IgD-negative memory B cell (primary cell): ENCODE data around the gene PCBP1. TPM values are rescaled to one million over a fixed set of nuclear protein-coding genes. Genes with fewer than 3 reads are reported as not detected.
"Not testable (repeated sequence)": the region's sequence is repeated elsewhere in the genome, so short reads cannot be mapped to it uniquely, and the experiment has no call there.

Experiments used
- H3K27ac Mint-ChIP-seq, 3 donors: one replicate each; pipeline ENCODE4 v1.8.0; 2020 to 2022; ENCODE audit warnings: mild to moderate bottlenecking in 3 of 3, mixed read lengths in 3 of 3, moderate library complexity in 1 of 3
- H3K27me3 Mint-ChIP-seq: one replicate; pipeline ENCODE4 v1.8.0; 2021; ENCODE audit warnings: mixed read lengths
- H3K36me3 Mint-ChIP-seq: one replicate; pipeline ENCODE4 v1.8.0; 2020; ENCODE audit warnings: mild to moderate bottlenecking, mixed read lengths
- H3K4me1 Mint-ChIP-seq, 3 donors: one replicate each; pipeline ENCODE4 v1.8.0; 2020 to 2022; ENCODE audit warnings: mixed read lengths in 3 of 3, mild to moderate bottlenecking in 1 of 3
- H3K4me3 Mint-ChIP-seq, 4 donors: one replicate each; pipeline ENCODE4 v1.8.0; 2020 to 2022; ENCODE audit warnings: mild to moderate bottlenecking in 4 of 4, mixed read lengths in 4 of 4, moderate library complexity in 3 of 4
- H3K9me3 Mint-ChIP-seq, 3 donors: one replicate each; pipeline ENCODE4 v1.8.0; 2020 to 2021; ENCODE audit warnings: mixed read lengths in 3 of 3, mild to moderate bottlenecking in 1 of 3
- polyA plus RNA-seq: library from polyadenylated mRNA; unstranded; fragments of 300-500 nt; fragmentation: Illumina TruSeq; gene quantifications from one replicate; pipeline ENCODE4 v1.2.3, GENCODE V29; 2021

PCBP1 gene
- polyA plus RNA-seq, 1 donor from 2014 or later, result 123 TPM

DNA sequence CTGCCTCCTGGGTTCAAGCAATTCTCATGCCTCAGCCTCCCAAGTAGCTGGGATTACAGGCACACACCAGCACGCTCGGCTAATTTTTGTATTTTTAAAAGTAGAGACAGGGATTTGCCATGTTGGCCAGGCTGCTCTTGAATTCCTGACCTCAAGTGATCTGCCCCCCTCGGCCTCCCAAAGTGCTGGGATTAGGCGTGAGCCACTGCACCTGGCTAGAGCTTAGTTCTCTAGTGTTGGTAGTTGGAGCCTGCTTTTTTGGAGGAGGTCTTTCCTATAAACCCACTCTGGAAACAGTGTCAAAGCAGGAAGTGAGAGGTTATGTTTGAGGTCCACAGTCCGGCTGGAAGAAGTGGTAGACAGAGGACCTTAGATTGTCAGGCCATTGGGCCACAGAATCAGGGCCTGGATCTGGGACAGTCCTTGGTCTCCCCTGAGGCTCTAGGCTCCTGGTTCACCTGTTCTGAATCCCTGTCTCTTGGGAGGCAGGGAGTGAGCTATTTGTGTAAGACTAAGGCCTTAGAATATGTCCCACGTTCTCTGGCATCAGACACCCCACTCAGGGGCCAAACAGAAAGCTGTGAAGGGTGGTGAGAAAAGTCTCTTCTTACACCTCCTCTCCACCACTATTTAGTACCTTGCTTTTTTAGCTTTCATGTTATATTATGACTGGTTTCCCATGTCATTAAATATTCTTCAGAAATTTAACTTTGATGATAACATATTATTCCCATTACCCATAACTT, 34.5 kb downstream of the PCBP1 start:
- H3K27ac Mint-ChIP-seq, result peak overlapping the region; percentile 90 to 99 (median 96)
- no peaks in the 10 kb centered on the region for H3K9me3 Mint-ChIP-seq
- H3K4me1 Mint-ChIP-seq, result peaks cover 50 to 56% (median 53%) of the 10 kb centered on the region in 3 donors
- no peaks in the 10 kb centered on the region for H3K36me3 Mint-ChIP-seq
- no peaks in the 10 kb centered on the region for H3K27me3 Mint-ChIP-seq
- H3K4me3 Mint-ChIP-seq, result peak overlapping the region in 3 of 4 donors; percentile 15 to 96 (median 90)

DNA sequence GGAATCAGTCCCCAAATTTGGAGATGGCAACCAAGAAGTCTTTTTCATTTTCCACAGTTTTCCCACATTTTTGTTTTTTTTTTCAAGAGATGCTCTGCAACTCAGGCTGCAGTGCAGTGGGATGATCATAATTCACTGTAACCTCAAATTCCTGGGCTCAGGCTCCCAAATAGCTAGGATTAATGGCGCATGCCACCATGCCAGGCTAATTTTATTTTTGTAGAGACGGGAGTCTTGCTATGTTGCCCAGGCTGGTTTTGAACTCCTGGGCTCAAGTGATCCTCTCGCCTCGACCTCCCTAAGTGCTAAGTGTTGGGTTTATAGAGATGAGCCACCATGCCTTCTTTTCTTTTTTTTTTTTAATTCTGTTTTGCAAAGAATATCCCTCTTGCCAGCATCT, 35.2 kb downstream of the PCBP1 start:
- H3K36me3 Mint-ChIP-seq, result no peaks in the 10 kb centered on the region
- peak overlapping the region; percentile 15 to 96 (median 58) for H3K4me3 Mint-ChIP-seq
- H3K9me3 Mint-ChIP-seq, result no peaks in the 10 kb centered on the region
- H3K27ac Mint-ChIP-seq, result peak overlapping the region; percentile 90 to 100 (median 99)
- H3K4me1 Mint-ChIP-seq, result peaks cover 47 to 53% (median 50%) of the 10 kb centered on the region in 3 donors
- no peaks in the 10 kb centered on the region for H3K27me3 Mint-ChIP-seq

- H3K4me1 Mint-ChIP-seq, result peaks cover 50 to 56% (median 52%) of the 10 kb centered on the region in 3 donors
- no peaks in the 10 kb centered on the region for H3K9me3 Mint-ChIP-seq
- peak overlapping the region; percentile 99 to 100 (median 100) for H3K27ac Mint-ChIP-seq
Measured at GRCh38 chr2:70123051-70123828, 36.0 kb downstream of the PCBP1 start.

DNA sequence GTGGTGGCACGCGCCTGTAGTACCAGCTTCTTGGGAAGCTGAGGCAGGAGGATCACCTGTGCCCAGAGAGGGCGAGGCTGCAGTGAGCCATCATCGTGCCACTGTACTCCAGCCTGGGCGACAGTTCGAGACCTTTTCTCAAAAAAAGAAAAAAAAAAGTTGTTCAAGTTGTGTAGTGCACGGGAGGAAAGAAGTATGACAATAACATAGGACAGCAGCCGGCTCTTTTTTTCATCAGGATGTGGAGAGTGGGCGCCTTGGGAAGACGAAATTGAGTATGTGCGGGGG, 36.5 kb downstream of the PCBP1 start:
- Mint-ChIP-seq H3K9me3 (no peaks in the 10 kb centered on the region), H3K27ac (peak overlapping the region; percentile 99 to 100 (median 100)), H3K4me3 (peak overlapping the region; percentile 94 to 99 (median 96)), H3K27me3 (no peaks in the 10 kb centered on the region), H3K36me3 (no peaks in the 10 kb centered on the region), H3K4me1 (peaks cover 49 to 56% (median 53%) of the 10 kb centered on the region in 3 donors)

More at GRCh38 chr2:70123051-70123828, 36.0 kb downstream of the PCBP1 start:
- Mint-ChIP-seq H3K36me3 (no peaks in the 10 kb centered on the region), H3K27me3 (no peaks in the 10 kb centered on the region), H3K4me3 (peak overlapping the region; percentile 94 to 99 (median 96))

DNA sequence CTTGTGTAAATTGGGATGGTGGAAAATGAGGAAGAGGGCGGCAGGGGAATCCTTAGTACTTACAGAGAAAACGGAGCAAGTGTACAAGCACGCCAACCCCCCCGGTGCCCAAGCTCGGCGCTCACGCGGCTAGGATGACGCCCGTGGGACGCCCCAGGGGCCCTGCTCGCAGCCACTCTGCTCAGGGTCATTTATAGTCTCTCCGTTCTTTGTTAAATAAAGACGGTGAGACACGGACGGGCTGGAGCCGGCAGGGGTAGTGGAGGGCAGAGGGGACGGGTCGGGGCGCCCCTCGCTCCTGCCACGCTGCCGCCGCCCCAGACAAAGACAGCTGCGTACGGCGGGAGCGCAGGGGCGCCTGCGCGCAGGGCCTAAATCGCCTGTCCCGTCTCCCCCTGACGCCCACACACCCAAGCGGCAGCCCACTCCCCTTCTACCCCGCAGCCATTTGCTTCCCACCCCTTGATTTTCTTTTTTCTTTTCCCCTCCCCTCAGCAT, 37.8 kb downstream of the PCBP1 start:
- Mint-ChIP-seq H3K27ac (peak overlapping the region; percentile 99 to 100 (median 100)), H3K4me1 (peaks cover 41 to 51% (median 44%) of the 10 kb centered on the region in 3 donors), H3K4me3 (peak overlapping the region; percentile 94 to 99 (median 96)), H3K27me3 (no peaks in the 10 kb centered on the region), H3K9me3 (no peaks in the 10 kb centered on the region), H3K36me3 (no peaks in the 10 kb centered on the region)

DNA sequence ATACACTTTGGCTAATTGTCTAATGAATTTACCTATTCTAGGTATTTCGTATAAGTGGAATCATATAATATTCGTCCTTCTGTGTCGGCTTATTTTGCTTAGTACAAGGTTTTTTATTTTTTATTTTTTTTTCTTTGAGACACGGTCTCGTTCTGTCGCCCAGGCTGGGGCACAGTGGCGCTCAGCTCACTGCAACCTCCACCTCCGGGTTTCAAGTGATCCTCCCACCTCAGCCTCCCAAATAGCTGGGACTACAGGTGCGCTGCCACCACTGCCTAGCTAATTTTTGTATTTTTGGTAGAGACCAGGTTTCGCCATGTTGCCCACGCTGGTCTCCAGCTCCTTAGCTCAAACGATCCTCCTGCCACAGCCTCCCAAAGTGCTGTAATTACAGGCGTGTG, 38.2 kb downstream of the PCBP1 start:
- Mint-ChIP-seq H3K27ac (peak overlapping the region; percentile 99 to 100 (median 100)), H3K36me3 (no peaks in the 10 kb centered on the region), H3K27me3 (no peaks in the 10 kb centered on the region), H3K4me3 (peak overlapping the region; percentile 94 to 99 (median 96)), H3K4me1 (peaks cover 41 to 50% (median 43%) of the 10 kb centered on the region in 3 donors), H3K9me3 (no peaks in the 10 kb centered on the region)

GRCh38 chr2:70126413-70126812, 39.1 kb downstream of the PCBP1 start:
- H3K36me3 Mint-ChIP-seq, result no peaks in the 10 kb centered on the region
- peak overlapping the region; percentile 94 to 99 (median 96) for H3K4me3 Mint-ChIP-seq
- H3K27me3 Mint-ChIP-seq, result no peaks in the 10 kb centered on the region
- peak overlapping the region; percentile 99 to 100 (median 100) for H3K27ac Mint-ChIP-seq
- H3K9me3 Mint-ChIP-seq, result no peaks in the 10 kb centered on the region
- H3K4me1 Mint-ChIP-seq, result peaks cover 36 to 49% (median 40%) of the 10 kb centered on the region in 3 donors

GRCh38 chr2:70128005-70128404, 40.7 kb downstream of the PCBP1 start:
- Mint-ChIP-seq H3K36me3 (no peaks in the 10 kb centered on the region), H3K27me3 (no peaks in the 10 kb centered on the region), H3K4me1 (peaks cover 34 to 48% (median 37%) of the 10 kb centered on the region in 3 donors), H3K4me3 (peak overlapping the region in 2 of 4 donors; percentile 15 to 59), H3K9me3 (no peaks in the 10 kb centered on the region), H3K27ac (peak overlapping the region; percentile 54 to 61 (median 59))

DNA sequence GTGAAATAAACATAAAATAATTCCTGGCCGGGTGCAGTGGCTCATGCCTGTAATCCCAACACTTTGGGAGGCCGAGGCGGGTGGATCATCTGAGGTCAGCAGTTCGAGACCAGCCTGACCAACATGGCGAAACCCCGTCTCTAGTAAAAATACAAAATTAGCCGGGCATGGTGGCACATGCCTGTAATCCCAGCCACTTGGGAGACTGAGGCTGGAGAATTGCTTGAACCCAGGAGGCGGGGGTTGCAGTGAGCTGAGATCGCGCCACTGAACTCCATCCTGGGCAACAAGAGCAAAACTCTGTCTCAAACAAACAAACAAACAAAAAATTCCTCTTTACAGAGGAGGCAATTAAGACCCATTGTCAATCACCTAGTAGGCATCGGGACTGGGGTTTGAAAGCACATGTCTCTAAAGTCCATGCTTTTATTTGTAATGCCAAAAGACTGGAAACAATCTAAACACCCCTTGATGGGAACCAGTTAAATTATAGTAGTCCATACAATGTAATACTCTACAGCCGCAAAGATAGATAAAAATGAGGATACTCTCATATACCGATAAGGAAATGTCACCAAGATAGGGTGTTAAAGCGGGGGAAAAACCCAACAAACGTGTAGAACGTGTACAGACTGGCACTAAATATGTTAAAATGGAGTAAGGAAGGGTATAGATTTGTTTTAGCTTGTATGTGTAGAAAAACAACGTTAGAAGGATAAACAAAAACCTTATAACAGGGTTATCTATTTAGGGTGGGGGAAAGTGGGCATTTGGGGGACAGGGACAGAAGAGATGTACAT, 44.3 kb downstream of the PCBP1 start:
- H3K36me3 Mint-ChIP-seq, H3K9me3 Mint-ChIP-seq, H3K27me3 Mint-ChIP-seq: not testable (repeated sequence)
- Mint-ChIP-seq H3K4me3 (peak overlapping the region; percentile 85 to 89 (median 87)), H3K4me1 (peaks cover 39 to 53% (median 49%) of the 10 kb centered on the region in 3 donors), H3K27ac (peak overlapping the region; percentile 86 to 95 (median 95))

DNA sequence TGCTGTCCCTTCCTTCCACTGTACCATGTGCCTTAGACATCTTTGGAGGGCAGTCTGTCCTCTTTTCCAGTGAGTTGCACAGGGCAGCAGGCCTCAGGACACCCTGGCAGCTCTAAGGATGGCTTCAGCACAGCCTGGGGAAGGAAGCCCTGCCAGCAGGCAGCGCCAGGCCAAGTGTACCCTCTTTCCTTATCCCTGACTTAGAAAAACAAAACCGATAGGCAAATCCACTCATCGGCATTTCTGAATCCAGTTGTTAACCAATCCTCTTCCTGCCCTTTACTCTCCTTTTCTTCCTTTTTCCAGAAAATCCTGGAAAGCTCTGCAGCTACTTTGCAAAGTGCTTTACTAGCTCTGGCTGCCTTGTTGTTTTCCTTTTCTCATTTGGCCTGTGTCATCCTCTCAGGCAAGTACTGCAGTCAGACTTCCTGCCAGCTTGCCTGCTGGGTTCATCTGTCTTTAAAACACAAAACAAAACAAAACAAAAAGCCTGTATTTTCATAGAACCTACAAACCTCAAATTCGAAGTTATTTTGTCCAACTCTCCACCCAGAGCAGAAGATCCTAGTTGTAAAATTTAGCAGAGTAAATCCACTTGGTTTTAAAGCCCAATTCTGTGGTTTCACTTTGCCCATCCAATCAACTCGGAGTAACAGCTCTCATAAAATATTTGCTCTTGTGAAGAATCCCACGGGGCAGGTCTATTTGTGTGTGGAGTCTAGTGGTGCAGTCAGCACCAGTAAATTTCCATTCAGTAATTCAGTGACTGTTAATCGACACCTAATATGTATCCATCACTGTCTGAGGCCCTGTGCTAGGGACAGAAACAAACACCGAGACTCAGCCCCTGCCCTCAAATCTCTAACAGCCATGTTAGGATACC, 45.2 kb downstream of the PCBP1 start:
- Mint-ChIP-seq H3K4me3 (peak overlapping the region; percentile 87 to 93 (median 88)), H3K9me3 (no peaks in the 10 kb centered on the region), H3K36me3 (no peaks in the 10 kb centered on the region), H3K4me1 (peaks cover 38 to 53% (median 47%) of the 10 kb centered on the region in 3 donors), H3K27me3 (no peaks in the 10 kb centered on the region), H3K27ac (peak overlapping the region; percentile 95 to 98 (median 95))

- peak overlapping the region; percentile 95 to 98 (median 95) for H3K27ac Mint-ChIP-seq
- no peaks in the 10 kb centered on the region for H3K9me3 Mint-ChIP-seq
- H3K4me3 Mint-ChIP-seq, result peak overlapping the region; percentile 87 to 93 (median 88)
- H3K4me1 Mint-ChIP-seq, result peaks cover 38 to 53% (median 45%) of the 10 kb centered on the region in 3 donors
- H3K36me3 Mint-ChIP-seq, result no peaks in the 10 kb centered on the region
- H3K27me3 Mint-ChIP-seq, result no peaks in the 10 kb centered on the region
Measured at GRCh38 chr2:70133127-70133452, 45.8 kb downstream of the PCBP1 start.

GRCh38 chr2:70133491-70134322, 46.4 kb downstream of the PCBP1 start:
- H3K4me1 Mint-ChIP-seq, result peaks cover 38 to 52% (median 43%) of the 10 kb centered on the region in 3 donors
- no peaks in the 10 kb centered on the region for H3K9me3 Mint-ChIP-seq
- H3K27ac Mint-ChIP-seq, result peak overlapping the region; percentile 95 to 98 (median 95)
- H3K27me3 Mint-ChIP-seq, result no peaks in the 10 kb centered on the region
- peak overlapping the region; percentile 87 to 93 (median 88) for H3K4me3 Mint-ChIP-seq
- no peaks in the 10 kb centered on the region for H3K36me3 Mint-ChIP-seq

- H3K27ac Mint-ChIP-seq, result peak overlapping the region; percentile 95 to 98 (median 95)
- H3K4me1 Mint-ChIP-seq, result peaks cover 38 to 52% (median 43%) of the 10 kb centered on the region in 3 donors
- not testable (repeated sequence) for H3K36me3 Mint-ChIP-seq, H3K9me3 Mint-ChIP-seq, H3K27me3 Mint-ChIP-seq
- peak overlapping the region in 3 of 4 donors; percentile 89 to 93 (median 90) for H3K4me3 Mint-ChIP-seq
Measured at GRCh38 chr2:70134323-70134983, 47.2 kb downstream of the PCBP1 start.
